Measurements from ENCODE around the gene CPN1.

DNA sequence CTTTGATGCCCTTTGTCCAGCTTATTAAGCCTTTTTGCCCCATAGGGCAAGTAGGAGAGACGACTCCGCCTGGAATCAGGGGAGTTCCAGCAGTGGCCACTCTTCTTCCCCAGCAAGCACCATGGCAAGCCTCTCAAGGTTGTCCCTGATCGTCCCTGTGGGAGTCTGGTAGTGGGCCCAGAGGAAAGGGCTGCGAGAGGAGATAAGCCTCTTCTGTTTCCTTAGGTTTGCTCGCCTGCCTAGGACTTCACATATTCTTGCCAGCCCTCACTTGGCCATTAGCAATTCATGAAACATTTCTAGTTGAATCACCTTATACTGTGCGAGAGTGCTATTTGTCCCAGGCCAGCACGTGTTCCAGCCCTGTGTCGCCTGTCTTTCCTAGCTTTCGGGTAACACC, 47.8 kb upstream of the CPN1 start:
- TF ChIP-seq, protein P1, sequence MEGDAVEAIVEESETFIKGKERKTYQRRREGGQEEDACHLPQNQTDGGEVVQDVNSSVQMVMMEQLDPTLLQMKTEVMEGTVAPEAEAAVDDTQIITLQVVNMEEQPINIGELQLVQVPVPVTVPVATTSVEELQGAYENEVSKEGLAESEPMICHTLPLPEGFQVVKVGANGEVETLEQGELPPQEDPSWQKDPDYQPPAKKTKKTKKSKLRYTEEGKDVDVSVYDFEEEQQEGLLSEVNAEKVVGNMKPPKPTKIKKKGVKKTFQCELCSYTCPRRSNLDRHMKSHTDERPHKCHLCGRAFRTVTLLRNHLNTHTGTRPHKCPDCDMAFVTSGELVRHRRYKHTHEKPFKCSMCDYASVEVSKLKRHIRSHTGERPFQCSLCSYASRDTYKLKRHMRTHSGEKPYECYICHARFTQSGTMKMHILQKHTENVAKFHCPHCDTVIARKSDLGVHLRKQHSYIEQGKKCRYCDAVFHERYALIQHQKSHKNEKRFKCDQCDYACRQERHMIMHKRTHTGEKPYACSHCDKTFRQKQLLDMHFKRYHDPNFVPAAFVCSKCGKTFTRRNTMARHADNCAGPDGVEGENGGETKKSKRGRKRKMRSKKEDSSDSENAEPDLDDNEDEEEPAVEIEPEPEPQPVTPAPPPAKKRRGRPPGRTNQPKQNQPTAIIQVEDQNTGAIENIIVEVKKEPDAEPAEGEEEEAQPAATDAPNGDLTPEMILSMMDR (IDR thresholded peaks at IDR 0.05): no peak
- TF ChIP-seq POLR2A (IDR thresholded peaks at IDR 0.05) (no peak), POLR2AphosphoS5 (IDR thresholded peaks at IDR 0.05) (no peak)
